Activated CD8-positive, alpha-beta memory T cell treated with anti-CD3 and anti-CD28 coated beads for 48 hours (primary cell): Measurements from ENCODE around the gene BACE2.
A peak's percentile ranks its signal among the peaks of the same experiment; 100 is the strongest.

Experiments
- DNase-seq, 3 experiments: peaks; one replicate each; pipeline ENCODE4 v3.0.0-alpha.2; 2020; ENCODE audit warnings: low read depth in 2 of 3, low spot score in 2 of 3

The BACE2 gene

DNA sequence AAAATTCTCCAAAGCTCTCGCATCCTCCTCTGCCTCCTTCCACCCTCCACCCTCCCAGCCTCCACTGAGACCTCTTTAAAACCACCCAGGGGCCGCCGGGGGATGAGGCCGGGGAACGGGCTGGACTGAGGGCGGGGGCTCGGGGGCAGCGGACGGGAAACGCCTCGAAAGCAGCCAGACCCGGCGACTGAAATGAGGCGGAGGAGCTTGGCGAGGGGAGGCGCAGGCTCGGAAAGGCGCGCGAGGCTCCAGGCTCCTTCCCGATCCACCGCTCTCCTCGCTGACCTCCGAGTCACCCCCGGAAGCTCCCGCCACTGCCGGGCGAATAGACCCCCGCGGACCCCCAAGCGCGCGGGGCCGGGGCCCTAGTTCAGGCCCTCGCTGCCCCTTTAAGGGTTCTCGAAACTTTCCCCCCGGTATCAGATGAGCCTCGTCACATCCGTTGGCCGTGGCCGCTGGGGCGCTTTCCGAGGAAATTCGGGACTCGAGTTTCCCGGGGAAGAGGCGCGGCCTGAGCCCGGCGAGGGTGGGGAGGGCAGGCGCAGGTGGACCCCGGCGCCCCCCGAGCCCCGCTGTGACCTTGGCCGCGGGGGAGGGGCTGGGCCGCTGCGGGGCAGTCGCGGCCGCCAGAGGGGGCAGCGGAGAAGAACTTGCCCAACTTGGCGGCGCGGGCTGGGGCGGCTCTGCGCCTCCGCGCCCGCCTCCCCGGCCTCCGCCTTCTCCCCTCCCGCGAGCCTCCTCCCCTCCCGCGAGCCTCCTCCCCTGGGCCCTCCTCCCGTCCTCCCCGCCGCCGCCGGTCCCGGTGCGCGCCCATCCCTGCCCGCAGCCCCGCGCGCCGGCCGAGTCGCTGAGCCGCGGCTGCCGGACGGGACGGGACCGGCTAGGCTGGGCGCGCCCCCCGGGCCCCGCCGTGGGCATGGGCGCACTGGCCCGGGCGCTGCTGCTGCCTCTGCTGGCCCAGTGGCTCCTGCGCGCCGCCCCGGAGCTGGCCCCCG is at the start of gene BACE2:
Gene BACE2 (plus strand): TSS at position 813 of the 995 bp plus-strand sequence. CDS start 104 bp downstream, at position 917.
- DNase-seq, result peak; percentile 6 to 14 (median 13)

DNA sequence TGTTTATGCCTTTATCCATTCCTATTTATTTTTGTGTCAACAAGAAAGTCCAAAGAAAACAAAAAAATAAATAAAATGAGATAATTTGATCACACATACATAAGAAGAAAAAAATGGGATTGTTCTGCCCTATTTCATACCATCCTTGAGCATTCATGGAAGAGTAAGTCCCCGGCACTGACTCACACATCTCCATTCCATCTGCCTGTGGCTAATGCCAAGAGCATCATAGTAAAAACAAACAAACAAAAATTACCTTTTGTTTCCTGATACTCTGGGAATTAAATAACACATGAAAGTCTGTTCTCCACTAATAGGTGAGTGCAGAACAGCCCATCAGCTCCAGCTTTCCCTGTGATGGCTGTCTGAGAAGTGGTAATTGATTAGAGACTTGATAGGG is 48.1 kb upstream of the BACE2 start:
- no peak for DNase-seq

DNA sequence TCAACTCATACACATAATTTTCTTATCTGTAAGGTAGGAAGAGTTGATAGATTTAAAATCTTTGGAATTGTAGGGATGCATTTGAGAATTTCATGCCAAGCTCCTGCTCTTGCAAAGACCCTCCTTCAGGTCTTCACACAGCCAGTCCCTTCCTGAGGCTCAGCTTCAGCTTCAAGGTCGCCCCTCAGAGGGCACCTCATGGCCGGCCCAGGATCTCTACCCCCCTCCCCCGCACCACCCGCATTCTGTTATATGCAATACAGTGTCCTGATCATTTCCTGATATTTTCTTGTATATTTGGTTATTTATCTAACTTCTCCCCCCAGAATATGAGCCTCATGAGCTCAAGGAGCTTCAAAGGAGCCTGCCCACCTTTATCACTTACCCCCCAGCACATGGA is 47.0 kb upstream of the BACE2 start:
- DNase-seq, result no peak

DNA sequence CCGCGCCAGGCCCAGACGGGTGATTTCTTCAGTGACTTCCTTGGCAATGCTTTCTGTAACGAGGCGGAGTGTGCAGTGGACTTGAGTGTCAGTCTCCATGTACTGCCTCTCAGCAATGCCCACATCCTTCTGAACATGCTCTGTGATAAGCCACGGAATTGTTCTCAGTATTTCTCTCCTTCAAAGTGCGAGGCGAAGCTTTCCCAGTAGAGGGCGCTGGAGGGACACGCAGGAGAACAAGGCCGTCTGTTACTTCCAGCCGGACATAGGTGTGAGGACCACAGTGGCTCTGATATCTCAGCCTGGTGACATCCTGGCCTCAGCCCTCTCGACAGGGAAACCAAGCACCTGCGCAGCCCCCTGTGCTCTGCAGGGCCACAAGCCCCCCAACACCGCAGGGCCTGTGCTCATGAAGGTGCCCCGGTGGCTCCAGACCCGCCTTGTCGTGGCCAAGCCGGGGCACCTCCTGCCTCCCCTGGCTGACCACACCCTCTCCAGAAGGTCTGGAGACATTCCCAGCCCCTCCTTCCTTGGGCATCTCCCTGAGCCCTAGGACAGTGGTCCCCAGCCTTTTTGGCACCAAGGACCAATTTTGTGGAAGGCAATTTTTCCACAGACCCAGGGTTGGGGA is 46.1 kb upstream of the BACE2 start:
- DNase-seq, result peak; percentile 31 to 55 (median 52)

DNA sequence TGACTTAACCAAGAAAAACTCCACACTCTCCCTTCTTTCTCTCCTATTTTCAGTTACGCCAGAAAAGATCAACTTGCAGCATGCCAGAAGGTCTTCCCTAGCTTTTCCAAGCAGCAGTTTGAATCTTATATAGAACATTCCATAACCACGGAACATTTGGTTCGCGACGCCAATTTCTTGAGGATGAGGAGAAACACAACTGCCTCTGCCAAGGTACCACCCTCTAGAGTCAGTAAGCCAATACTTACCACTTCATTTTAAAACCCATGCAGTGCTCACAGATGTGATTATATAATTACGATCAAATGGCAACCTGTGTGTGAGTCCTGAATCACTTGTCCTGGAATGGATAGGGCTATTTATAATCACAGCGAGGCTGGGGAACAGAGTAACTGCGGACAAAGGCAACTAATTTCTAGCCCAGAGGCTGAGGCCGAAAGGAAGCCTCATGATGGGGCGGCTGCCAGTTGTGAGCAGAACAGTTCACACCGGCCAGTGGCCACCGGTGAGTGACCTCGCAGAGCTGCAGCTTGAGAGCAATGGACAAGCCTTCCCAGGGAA is 43.2 kb upstream of the BACE2 start:
- no peak for DNase-seq

DNA sequence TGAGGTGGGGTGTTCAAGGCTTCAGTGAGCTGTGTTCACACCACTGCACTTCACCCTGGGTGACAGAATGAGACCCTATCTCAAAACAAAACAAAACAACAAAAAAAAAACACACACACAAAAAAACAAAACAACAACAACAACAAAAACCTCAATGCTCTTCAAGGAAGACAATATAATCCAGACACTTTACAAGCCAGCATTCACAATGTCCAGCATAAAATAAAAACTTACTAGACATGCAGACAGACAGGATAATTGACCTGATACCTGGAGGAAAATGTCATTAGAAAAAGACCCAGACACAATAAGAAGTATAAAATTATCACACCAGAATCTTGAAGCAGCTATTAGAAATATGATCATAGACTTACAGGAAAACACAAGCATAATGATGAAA is 39.0 kb upstream of the BACE2 start:
- DNase-seq, result no peak

DNA sequence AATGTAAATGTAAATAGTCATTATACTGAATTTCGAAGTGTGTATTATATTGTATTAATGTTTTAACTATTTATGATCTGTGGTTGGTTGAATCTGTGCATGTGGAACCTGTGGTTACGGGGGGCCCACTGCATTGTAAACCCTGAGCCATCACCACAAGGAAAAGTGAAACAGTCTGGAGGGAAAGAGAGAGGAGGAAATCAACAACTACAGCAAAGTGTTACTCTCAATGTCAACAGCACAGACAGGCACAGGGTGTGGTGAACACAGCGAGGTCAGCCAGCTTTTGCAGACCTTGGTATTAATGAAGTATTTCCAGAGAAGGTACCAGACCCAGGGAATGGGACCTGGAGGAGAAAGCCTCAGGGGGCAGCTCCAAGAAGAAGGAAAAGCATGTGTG is 37.1 kb upstream of the BACE2 start:
- no peak for DNase-seq

DNA sequence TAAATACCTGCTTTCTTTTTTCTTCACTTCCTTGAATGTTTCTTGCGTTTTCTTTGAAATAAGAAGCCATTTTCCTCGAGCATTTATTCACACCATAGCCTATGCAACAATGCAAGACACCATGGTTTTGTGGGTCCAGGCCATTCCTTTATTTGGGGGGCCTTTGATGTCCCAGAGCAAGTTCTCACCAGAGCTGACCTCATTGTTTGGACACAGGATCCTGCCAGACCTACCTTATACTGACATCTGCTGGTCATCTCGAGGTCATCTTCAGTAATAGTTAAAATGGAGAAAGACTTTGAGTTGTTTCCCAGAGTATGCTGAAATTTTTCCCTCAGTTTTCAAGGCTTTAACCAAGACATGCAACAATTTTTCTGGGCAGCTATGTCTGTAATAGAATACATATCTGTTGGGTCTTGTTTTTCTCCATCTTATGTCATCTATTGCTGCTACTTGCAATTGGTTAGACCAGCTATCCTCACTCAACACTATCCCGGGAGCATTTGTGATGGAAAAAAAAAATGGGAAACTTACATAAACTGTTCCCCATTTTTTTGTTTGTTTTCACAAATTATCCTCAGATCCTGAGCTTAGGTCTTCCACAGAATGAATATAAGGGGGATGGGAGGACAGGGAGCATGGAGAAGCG is 34.0 kb upstream of the BACE2 start:
- no peak for DNase-seq

DNA sequence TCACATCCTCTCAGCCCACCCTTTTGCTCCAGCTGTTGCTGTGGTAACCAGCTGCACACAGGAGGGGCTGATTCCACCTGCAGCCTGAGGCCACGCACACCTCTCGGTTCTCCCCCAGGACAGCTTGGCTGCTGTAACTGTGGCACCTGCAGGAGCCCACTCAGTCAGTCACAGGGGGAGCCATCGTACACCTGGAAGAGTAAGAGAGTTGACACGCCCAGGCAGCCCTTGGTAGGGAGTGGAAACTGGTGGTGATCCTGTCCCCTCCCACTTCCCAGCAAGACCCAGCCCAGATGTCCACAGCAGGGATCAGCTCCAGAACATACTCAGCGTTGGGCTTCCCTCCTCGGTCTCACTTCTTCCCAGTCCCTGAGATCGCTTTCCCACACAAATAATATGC is 32.2 kb upstream of the BACE2 start:
- DNase-seq, result no peak

DNA sequence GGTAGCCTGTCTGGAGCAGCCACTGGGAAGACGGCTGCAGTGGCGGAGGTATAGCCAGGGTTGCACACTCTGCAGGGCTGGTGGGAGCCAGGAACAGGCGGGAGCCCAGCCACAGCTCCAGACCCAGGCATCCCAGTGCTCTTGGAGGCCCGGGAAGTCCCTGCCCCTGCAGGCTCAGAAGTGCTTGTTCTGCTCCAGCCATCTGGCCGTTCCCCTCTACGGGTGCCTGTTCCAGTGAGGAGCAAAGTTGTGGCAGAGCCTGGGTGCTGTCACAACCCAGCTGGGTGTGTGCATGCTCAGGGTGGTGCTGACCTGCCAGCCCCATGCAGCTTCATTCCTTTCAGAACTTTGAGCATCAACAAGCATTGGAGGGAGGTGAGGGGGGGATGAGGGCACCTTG is 31.7 kb upstream of the BACE2 start:
- DNase-seq, result no peak

DNA sequence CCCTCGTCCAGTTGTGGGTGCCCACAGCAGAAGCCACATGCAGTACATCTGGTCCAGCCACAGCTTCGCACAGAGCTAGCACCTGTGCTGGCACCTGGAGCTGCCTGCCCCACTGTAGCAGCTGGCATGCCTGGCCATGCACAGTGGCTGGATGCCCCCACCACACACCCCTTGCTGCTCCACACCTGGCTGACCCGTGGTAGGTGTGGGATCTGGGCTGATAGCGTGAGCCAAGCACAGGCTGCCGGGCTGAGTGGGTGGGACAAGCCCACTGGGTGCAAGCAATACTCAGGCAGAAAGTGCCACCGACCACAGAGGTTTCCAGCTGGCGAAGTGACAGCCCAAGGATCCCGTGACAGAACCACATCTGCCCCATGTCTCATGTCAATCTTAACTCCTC is 30.6 kb upstream of the BACE2 start:
- no peak for DNase-seq

DNA sequence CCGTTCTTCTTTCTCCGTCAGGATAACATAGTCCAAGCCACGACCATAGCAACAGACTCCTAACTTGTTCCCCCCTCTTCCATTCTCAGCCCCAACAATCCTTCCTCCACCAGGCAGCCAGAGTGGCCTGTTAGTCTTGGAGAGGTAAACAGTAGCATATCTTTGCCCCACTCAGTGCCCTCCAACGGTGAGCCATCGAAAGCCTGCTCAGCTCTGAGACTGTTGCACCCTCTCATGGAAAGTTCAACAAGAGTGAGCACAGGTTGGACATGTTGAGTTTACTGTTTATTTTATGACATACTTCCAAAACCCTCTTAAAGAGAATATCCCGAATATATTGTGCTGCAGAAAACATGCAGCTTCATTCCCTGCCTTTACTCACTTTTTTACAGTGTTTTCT is 30.1 kb upstream of the BACE2 start:
- DNase-seq, result no peak

DNA sequence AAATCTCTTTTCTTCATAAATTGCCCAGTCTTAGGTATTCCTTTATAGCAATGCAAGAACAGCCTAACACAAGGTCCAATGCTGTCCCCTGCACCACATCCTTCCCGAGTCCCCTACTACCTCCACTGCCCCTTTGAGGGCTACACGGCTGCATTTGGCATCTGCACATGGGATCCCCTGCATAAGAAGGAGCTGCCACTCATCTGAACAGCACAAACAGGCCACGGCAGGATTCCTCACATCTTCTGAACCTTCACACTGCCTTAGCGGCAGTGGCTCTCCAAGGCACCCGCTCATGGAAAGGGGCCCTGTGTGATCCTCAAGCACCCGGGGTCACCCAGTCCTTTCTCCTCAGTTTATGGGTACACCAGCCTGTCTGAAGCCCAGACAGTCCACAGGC is 29.2 kb upstream of the BACE2 start:
- DNase-seq, result no peak

DNA sequence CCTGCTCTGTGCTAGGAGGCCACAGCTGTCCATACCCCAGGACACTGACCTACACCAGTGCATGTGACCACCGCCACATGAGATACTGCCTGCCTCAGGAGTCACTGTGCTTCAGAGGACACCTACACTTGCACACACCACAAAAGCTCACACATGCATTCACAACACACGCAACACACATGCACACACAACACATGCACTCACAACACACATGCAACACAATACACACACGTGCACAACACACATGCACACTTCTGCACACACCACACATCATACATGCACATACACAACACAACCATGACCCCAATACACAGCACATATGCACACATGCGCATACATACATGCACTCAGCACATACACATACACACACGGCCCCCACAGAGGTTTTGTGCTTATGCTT is 28.7 kb upstream of the BACE2 start:
- no peak for DNase-seq

DNA sequence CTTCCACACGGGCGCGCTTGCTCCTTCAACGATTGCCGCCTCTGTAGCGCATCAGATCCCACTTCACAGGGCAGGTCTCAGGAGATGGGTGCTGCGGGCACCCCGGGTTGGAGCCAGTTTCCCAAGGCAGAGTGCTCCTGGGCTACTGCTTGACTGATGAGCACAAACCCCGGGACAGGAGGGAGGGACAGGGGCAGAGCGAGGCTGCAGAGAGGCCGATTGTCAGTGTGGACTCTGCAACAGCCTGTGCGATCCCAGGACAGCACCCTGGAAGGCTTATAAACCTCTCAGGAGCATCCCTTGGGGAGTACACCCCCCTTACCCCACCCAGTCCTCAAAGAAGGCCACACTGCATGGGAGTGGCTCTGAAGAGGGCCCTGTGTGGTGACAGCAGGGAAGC is 28.0 kb upstream of the BACE2 start:
- no peak for DNase-seq

DNA sequence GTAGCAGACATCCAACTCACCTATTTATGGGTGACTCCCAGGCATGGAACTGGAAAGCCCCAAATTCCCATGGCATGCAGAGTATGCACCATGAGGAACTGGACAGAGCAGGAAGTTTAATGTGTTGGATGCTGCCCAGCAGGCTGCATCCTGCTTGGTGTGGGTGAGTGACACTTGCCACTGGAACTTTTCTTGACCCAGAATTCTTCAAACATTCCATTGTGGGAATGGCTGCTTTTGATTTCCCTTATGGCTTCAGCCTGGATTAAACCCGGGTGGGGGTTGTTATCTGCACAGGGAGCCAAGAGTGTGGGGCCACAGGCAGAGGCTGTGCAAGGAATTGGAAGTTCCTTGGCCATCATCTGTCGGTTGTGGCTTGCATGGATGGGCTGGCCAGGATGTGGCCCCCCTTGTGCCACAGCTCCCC is 26.9 kb upstream of the BACE2 start:
- no peak for DNase-seq

DNA sequence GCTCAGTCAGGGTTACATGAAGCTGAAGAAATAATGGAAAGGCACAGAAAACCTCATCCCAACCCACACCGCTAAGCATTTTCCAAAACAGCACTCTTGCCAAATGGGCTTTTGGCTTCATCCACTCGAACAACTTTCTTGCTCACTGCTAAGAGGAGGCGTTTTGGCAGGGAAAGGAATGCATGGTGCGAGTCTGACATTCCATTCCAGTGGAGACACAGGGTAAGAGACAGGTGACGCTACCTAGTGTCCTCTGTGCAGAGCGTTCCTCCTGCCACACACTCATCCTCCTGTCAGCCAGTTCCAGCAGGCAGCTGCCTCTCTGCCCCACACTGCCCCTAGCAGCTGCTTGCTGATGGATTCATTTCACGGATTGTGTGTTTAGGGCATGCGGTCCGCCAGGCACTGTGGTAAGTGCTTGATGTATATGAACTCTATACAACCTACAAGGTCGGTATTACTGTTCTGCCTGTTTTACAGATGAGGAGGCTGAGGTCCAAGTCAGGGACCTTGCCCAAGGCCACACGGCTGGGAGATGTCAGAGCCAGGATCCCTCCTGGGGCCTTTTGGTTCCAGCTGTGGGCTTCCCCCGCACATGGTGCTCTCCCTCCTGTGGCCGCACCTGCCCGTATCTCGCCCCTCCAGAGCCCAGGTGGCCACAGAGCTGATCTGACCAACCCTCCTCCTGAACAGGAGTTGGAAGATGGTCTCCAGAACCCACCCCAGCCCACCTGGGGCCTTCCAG is 25.7 kb upstream of the BACE2 start:
- DNase-seq, result no peak

DNA sequence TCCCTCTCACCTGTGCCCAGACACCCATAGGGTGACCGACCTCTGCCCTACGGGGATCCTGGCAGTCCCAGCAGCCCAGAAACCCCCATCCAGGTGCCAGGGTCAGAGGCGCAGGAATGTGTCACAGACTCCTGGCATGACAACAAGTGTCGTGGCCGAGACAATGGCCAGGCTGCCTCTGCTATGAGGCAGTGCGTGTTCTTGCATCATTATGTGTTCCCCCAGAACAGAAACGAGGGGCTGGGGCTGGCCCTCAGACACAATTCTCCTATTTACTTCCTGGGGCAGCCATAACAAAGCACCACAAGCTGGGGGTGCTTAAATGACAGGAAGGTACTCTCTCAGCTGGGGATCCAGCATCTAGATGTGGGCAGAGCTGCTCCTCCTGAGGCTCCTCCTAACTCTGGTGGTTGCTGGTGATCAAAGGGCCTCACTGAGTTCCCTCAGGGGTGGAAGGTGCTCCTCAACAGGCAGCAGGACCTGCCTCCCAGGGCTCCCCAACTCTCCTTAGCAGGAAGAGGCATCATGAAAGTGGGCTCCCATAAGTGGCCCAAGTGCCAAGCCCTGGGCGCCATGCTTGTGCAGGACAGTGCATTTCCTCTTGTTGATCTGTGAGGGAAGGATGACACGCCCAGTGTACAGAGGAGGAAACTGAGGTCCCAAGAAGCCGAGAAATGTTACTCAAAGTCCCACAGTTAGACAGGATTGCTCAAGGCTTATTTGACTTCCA is 24.2 kb upstream of the BACE2 start:
- no peak for DNase-seq

DNA sequence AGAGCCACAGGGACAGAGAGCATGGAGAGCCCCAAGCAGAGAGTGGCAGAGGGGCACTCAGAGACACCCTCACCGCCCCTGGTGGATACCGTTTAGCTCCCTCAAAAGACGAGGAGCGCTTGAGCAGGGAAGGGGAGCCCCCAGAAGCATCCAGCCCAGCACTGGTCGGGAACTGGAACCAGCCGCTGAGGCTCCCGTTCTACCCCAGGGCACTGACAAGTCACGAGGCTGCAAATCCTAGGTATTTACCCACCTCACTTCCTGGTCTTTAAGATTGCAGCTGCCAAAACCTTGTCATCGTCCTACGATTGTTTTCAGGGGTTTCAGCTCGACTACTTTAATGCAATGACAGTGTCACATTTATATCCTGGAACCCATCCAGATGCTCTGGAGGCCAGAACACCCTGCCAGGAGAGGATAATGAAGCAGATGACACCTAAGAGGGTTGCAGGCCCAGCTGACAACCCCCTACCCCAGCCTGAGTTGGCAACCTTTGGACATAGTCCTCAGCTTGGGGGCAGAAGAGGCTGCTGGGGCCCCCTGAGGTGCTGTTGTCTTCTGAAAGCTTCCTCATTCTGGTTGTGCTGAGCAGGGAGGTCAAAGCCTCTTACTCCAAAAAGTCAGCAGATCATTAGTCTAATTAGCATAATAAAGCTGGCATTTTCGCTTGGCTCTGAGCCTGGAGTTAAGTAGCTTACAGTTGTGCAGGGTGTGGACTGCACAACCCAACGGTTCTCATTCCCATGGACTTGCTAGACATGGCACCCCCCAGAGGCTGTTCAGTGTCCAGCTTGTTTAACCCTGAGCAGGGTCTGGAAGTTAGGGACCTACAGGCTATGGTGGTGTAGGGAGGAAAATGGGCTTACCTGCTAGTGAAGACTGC is 20.6 kb upstream of the BACE2 start:
- DNase-seq, result no peak
